Fibroblast of skin of right quadriceps (primary cell): ENCODE results near the gene MRPS34.

Source experiments
- DNase-seq: peaks from one replicate; pipeline ENCODE4 v3.0.0-alpha.2; 2013

MRPS34 gene

GRCh38 chr16:1724491-1724890, 48.4 kb downstream of the MRPS34 start:
- DNase-seq = no peak

GRCh38 chr16:1723450-1724147, 49.3 kb downstream of the MRPS34 start:
- peak; percentile 28 for DNase-seq
